Kidney epithelial cell (primary cell): ENCODE data around the gene DHRS2. TPM values are rescaled to one million over a fixed set of nuclear protein-coding genes. Genes with fewer than 3 reads are reported as not detected.
"Not testable (repeated sequence)": the region's sequence is repeated elsewhere in the genome, so short reads cannot be mapped to it uniquely, and the experiment has no call there.

Experiments used
- DNase-seq: peaks from one replicate; pipeline ENCODE4 v3.0.0-alpha.2; 2010; ENCODE audit warnings: low read depth
- H3K27me3 ChIP-seq: 2 replicates; pipeline ENCODE4 v1.6.0; 2011; ENCODE audit warnings: low read length; ENCODE audit not compliant: control insufficient read depth, insufficient read depth
- H3K36me3 ChIP-seq: 2 replicates; pipeline ENCODE4 v1.5.1; 2011; ENCODE audit warnings: low read length; ENCODE audit not compliant: control insufficient read depth, insufficient read depth
- H3K4me3 ChIP-seq: 2 replicates; pipeline ENCODE4 v1.5.1; 2011; ENCODE audit warnings: low read depth, mild to moderate bottlenecking, control low read depth, low read length
- total RNA-seq: library from RNA; depleted of rRNA; stranded (reverse); fragments of >200 nt; gene quantifications from 2 replicates; pipeline ENCODE4 v1.2.3, GENCODE V29; 2015
- TF ChIP-seq, protein P1 (sequence below): IDR thresholded peaks from 2 replicates; pipeline ENCODE4 v1.5.1; 2011; ENCODE audit warnings: mild to moderate bottlenecking, moderate library complexity, low read length, control low read depth, inconsistent platforms; ENCODE audit not compliant: insufficient read depth, poor library complexity, severe bottlenecking

Gene DHRS2
- total RNA-seq, 1 donor from 2014 or later: 3.6 TPM

DNA sequence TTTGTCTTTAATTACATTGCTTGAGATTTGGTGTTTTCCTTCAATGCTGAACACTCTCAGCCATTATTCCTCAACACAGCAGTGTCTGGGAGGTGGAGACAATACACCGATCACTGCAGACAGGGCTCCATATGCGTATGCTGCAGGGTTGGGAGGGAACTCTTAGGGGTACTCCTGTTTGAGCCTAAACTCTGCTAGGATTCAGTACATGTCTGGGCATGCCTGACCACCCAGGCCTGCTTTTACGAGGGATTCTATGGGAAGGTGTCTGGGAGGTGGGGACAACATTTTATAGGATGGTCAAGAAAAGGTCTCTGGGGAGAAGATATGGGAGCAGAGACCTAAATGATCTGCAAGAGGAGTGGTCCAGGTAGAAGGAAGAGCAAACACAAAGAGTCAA, 34.3 kb downstream of the DHRS2 start:
- no peaks in the 10 kb centered on the region for H3K27me3 ChIP-seq
- no peaks in the 10 kb centered on the region for H3K36me3 ChIP-seq
- TF ChIP-seq, protein P1, sequence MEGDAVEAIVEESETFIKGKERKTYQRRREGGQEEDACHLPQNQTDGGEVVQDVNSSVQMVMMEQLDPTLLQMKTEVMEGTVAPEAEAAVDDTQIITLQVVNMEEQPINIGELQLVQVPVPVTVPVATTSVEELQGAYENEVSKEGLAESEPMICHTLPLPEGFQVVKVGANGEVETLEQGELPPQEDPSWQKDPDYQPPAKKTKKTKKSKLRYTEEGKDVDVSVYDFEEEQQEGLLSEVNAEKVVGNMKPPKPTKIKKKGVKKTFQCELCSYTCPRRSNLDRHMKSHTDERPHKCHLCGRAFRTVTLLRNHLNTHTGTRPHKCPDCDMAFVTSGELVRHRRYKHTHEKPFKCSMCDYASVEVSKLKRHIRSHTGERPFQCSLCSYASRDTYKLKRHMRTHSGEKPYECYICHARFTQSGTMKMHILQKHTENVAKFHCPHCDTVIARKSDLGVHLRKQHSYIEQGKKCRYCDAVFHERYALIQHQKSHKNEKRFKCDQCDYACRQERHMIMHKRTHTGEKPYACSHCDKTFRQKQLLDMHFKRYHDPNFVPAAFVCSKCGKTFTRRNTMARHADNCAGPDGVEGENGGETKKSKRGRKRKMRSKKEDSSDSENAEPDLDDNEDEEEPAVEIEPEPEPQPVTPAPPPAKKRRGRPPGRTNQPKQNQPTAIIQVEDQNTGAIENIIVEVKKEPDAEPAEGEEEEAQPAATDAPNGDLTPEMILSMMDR: no peak
- DNase-seq: no peak
- H3K4me3 ChIP-seq: no peak overlapping the region

DNA sequence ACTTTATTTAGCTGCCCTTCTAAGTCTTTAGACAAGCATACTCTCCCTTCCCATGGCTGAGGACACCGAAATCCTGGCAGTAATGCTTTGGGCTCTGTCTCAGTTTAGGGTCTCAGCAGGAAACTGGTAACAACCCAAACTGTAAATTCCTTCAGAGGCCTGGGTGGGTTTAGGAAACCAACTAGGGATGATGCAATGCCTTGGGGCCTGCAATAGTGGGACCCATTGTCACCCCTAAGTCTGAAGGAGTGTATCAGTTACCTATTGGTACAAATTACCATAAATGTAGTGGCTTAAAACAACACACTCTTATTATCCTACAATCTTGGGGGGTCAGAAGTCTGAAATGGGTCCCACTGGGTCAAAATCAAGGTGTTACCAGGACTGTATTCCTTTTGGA, 36.0 kb downstream of the DHRS2 start:
- TF ChIP-seq, protein P1: no peak
- H3K4me3 ChIP-seq: no peak overlapping the region
- no peaks in the 10 kb centered on the region for H3K27me3 ChIP-seq
- H3K36me3 ChIP-seq: no peaks in the 10 kb centered on the region
- no peak for DNase-seq

DNA sequence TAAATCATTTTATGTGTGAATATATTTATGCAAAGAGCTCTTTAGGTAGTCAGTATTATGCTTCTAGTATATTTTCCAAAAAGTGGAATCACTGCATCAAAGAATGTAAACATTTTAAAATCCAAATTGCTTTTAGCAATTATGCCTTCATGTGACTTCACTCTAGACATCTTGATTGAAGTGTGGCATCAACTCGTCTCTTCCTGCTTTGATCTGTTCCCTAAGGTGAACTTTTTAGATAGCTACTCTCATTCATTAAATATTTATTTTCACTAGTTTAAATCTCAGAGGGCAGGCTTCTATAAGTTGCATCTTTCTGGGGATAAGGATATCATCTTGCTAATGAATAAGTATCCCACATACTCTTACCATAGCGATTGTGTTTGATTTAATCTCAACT, 39.2 kb downstream of the DHRS2 start:
- no peaks in the 10 kb centered on the region for H3K36me3 ChIP-seq
- TF ChIP-seq, protein P1: no peak
- H3K4me3 ChIP-seq: no peak overlapping the region
- H3K27me3 ChIP-seq: no peaks in the 10 kb centered on the region
- DNase-seq: no peak

DNA sequence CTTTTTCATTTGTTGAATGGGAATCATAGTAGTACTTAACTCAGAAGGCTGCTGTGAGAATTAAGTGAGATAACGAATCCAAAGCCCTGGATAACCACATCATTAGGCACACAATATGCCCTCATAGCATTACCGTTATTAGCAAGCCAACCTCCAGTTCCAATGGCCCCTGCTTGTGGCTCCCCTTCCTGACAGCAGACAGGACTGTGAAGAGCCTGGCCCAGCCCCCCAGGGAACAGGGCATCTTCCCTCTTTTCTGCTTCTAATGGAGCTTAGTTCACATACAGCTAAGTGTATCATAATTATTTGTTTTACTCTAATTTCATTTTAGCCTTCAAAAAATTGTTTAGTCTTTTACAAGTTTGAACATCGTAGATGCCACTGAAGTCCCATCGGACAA, 39.7 kb downstream of the DHRS2 start:
- H3K36me3 ChIP-seq: no peaks in the 10 kb centered on the region
- H3K27me3 ChIP-seq: no peaks in the 10 kb centered on the region
- H3K4me3 ChIP-seq: no peak overlapping the region
- DNase-seq: no peak
- TF ChIP-seq, protein P1: no peak

DNA sequence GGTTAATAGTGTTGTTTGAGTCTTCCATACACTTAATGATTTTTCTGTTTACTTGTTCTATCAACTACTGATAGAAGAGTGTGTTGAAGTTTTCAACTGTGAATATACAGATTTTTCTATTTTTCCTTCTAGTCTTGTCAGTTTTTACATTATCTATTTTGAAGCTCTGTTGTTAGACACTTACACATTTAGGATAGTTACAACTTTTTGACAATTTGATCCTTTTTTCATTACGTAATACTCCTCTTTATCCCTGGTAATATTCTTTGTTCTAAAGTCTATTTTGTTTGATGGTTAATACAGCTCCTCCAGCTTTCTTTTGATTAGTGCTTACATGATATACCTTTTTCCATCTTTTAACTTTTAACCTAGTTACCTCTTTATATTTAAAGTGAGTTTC, 45.2 kb downstream of the DHRS2 start:
- DNase-seq: no peak
- H3K4me3 ChIP-seq: no peak overlapping the region
- TF ChIP-seq, protein P1: no peak
- no peaks in the 10 kb centered on the region for H3K36me3 ChIP-seq
- H3K27me3 ChIP-seq: no peaks in the 10 kb centered on the region

DNA sequence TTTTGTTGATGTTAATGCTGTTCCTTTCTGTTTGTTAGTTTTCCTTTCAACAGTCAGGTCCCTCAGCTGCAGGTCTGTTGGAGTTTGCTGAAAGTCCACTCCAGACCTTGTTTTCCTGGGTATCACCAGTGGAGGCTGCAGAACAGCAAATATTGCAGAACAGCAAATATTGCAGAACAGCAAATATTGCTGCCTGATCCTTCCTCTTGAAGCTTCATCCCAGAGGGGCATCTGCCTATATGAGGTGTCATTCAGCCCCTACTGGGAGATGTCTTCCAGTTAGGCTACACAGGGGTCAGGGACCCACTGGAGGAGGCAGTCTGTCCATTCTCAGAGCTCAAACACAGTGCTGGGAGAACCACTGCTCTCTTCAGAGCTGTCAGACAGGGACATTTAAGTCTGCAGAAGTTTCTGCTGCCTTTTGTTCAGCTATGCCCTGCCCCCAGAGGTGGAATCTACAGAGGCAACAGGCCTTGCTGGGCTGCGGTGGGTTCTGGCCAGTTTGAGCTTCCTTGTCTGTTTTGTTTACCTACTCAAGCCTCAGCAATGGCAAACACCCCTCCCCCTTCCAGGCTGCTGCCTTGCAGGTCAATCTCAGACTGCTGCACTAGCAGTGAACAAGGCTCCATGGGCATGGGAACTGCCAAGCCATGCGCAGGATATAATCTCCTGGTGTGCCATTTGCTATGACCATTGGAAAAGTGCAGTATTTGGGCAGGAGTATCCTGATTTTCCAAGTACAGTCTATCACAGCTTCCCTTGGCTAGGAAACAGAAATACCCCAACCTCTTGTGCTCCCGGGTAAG, 53.7 kb downstream of the DHRS2 start:
- H3K4me3 ChIP-seq, H3K27me3 ChIP-seq: not testable (repeated sequence)

More for the DNA sequence above, 53.7 kb downstream of the DHRS2 start:
- not testable (repeated sequence) for DNase-seq, H3K36me3 ChIP-seq
